Neural cell (in vitro differentiated cells): Measurements from ENCODE around the gene MUC5B. TPM values are rescaled to one million over a fixed set of nuclear protein-coding genes. Genes with fewer than 3 reads are reported as not detected.

Experiments used
- H2AFZ ChIP-seq: fragments of 200-600, 300-800 bp; sonication (generic), shearing (Covaris generic); 2 replicates; pipeline ENCODE4 v1.6.0; 2014; ENCODE audit warnings: low read depth, mild to moderate bottlenecking, antibody characterized with exemption, low read length, moderate library complexity
- H3F3A ChIP-seq: fragments of 200-600 bp; shearing (Covaris generic); 2 replicates; pipeline ENCODE4 v1.6.1; 2016; ENCODE audit warnings: mild to moderate bottlenecking, moderate library complexity, mixed read lengths, antibody characterized with exemption, low read length; ENCODE audit not compliant: insufficient read depth, poor library complexity, severe bottlenecking
- H3K27ac ChIP-seq: fragments of 200-600, 300-800 bp; sonication (generic), shearing (Covaris generic); 2 replicates; pipeline ENCODE4 v1.5.1; 2014; ENCODE audit warnings: mild to moderate bottlenecking, low read length, moderate library complexity
- H3K27me3 ChIP-seq: fragments of 300-800, 200-600 bp; sonication (generic), shearing (Covaris generic); 2 replicates; pipeline ENCODE4 v1.6.0; 2014; ENCODE audit warnings: mild to moderate bottlenecking, low read depth, low read length, moderate library complexity; ENCODE audit not compliant: insufficient read depth
- H3K36me3 ChIP-seq: fragments of 300-800, 200-600 bp; sonication (generic), shearing (Covaris generic); 2 replicates; pipeline ENCODE4 v1.5.1; 2014; ENCODE audit warnings: mild to moderate bottlenecking, antibody characterized with exemption, low read length, moderate library complexity; ENCODE audit not compliant: insufficient read depth
- H3K4me2 ChIP-seq: fragments of 300-800, 200-600 bp; sonication (generic), shearing (Covaris generic); 2 replicates; pipeline ENCODE4 v1.6.0; 2014; ENCODE audit warnings: mild to moderate bottlenecking, low read length
- H3K4me3 ChIP-seq: fragments of 300-800, 200-600 bp; sonication (generic), shearing (Covaris generic); 2 replicates; pipeline ENCODE4 v1.5.1; 2014; ENCODE audit warnings: mild to moderate bottlenecking, low read length, moderate library complexity
- H3K79me2 ChIP-seq: fragments of 200-600 bp; shearing (Covaris generic); replicated peaks from 2 replicates; pipeline ENCODE4 v1.6.0; 2014; ENCODE audit warnings: mild to moderate bottlenecking, low read length, moderate library complexity; ENCODE audit not compliant: insufficient read depth
- H3K9ac ChIP-seq: fragments of 300-800, 200-600 bp; sonication (generic), shearing (Covaris generic); 2 replicates; pipeline ENCODE4 v1.6.1; 2016; ENCODE audit warnings: mild to moderate bottlenecking, low read length, mixed read lengths
- H3K9me2 ChIP-seq: fragments of 200-600 bp; shearing (Covaris generic); 2 replicates; pipeline ENCODE4 v1.6.1; 2016; ENCODE audit warnings: mild to moderate bottlenecking, low read length, mixed read lengths; ENCODE audit not compliant: insufficient read depth
- H3K9me3 ChIP-seq: fragments of 200-600, 300-800 bp; sonication (generic), shearing (Covaris generic); 2 replicates; pipeline ENCODE4 v1.6.1; 2016; ENCODE audit warnings: mild to moderate bottlenecking, mixed run types, low read length, moderate library complexity, mixed read lengths
- H4K20me1 ChIP-seq: fragments of 200-600 bp; shearing (Covaris generic); 2 replicates; pipeline ENCODE4 v1.6.1; 2016; ENCODE audit warnings: mild to moderate bottlenecking, mixed run types; ENCODE audit not compliant: insufficient read depth
- CTCF ChIP-seq: fragments of 450-650 bp; IDR thresholded peaks from 2 replicates; pipeline ENCODE4 v1.5.1; 2014; ENCODE audit warnings: antibody characterized with exemption, mild to moderate bottlenecking, moderate library complexity; ENCODE audit not compliant: poor library complexity, severe bottlenecking
- EP300 ChIP-seq: fragments of 450-650 bp; conservative IDR thresholded peaks from 2 replicates; pipeline ENCODE4 v1.6.1; 2014; ENCODE audit warnings: antibody characterized with exemption, mild to moderate bottlenecking, moderate library complexity; ENCODE audit not compliant: poor library complexity, severe bottlenecking
- EZH2 ChIP-seq: fragments of 200-600, 300-800 bp; shearing (Covaris generic), sonication (generic); IDR thresholded peaks from 2 replicates; pipeline ENCODE4 v1.6.1; 2014; ENCODE audit warnings: antibody characterized with exemption, low read length, borderline replicate concordance, mild to moderate bottlenecking; ENCODE audit not compliant: insufficient read depth, poor library complexity, severe bottlenecking
- MXI1 ChIP-seq: fragments of 450-650 bp; conservative IDR thresholded peaks from 2 replicates; pipeline ENCODE4 v1.6.1; 2014; ENCODE audit warnings: antibody characterized with exemption, mild to moderate bottlenecking; ENCODE audit not compliant: poor library complexity, severe bottlenecking
- POLR2AphosphoS5 ChIP-seq: IDR thresholded peaks from 2 replicates; pipeline ENCODE4 v1.6.1; 2012
- RAD21 ChIP-seq: fragments of 450-650 bp; conservative IDR thresholded peaks from 2 replicates; pipeline ENCODE4 v1.6.1; 2014; ENCODE audit warnings: antibody characterized with exemption, mild to moderate bottlenecking, moderate library complexity
- REST ChIP-seq: IDR thresholded peaks from 2 replicates; pipeline ENCODE4 v1.6.1; 2012; ENCODE audit warnings: borderline replicate concordance
- SMC3 ChIP-seq: fragments of 450-650 bp; conservative IDR thresholded peaks from 2 replicates; pipeline ENCODE4 v1.6.1; 2014; ENCODE audit warnings: antibody characterized with exemption, mild to moderate bottlenecking, moderate library complexity; ENCODE audit not compliant: poor library complexity
- TAF1 ChIP-seq: IDR thresholded peaks from 2 replicates; pipeline ENCODE4 v1.6.1; 2012; ENCODE audit warnings: low read depth
- polyA plus RNA-seq: library from polyadenylated mRNA; depleted of rRNA; stranded (reverse); fragments of >200 nt; gene quantifications from 2 replicates; pipeline ENCODE4 v1.2.3, GENCODE V29; 2014

MUC5B gene
- polyA plus RNA-seq, 1 donor from 2014 or later: not detected

- H3K9ac ChIP-seq: no peak overlapping the region
- no peak overlapping the region for H3K27ac ChIP-seq
- H2AFZ ChIP-seq: no peak overlapping the region
- H3K4me2 ChIP-seq: no peak overlapping the region
- H3K9me3 ChIP-seq: no peaks in the 10 kb centered on the region
- H3K9me2 ChIP-seq: no peaks in the 10 kb centered on the region
- no peaks in the 10 kb centered on the region for H3K36me3 ChIP-seq
- no peak overlapping the region for H3K4me3 ChIP-seq
- TF ChIP-seq TAF1 (no peak), REST (no peak), POLR2AphosphoS5 (no peak), EP300 (no peak), SMC3 (no peak), MXI1 (no peak)
- H3K79me2 ChIP-seq: no peaks in the 10 kb centered on the region
- no peaks in the 10 kb centered on the region for H3F3A ChIP-seq
- no peaks in the 10 kb centered on the region for H4K20me1 ChIP-seq
- H3K27me3 ChIP-seq: no peaks in the 10 kb centered on the region
Measured at GRCh38 chr11:1238767-1239595, 16.1 kb downstream of the MUC5B start.

GRCh38 chr11:1239596-1240205 is 16.8 kb downstream of the MUC5B start:
- H3K9me2 ChIP-seq: no peaks in the 10 kb centered on the region
- no peak overlapping the region for H3K4me3 ChIP-seq
- no peaks in the 10 kb centered on the region for H4K20me1 ChIP-seq
- H3K4me2 ChIP-seq: no peak overlapping the region
- H3K27me3 ChIP-seq: no peaks in the 10 kb centered on the region
- no peak overlapping the region for H3K27ac ChIP-seq
- no peaks in the 10 kb centered on the region for H3K36me3 ChIP-seq
- TF ChIP-seq RAD21 (no peak), EP300 (no peak), EZH2 (no peak), MXI1 (no peak), SMC3 (no peak), TAF1 (no peak), POLR2AphosphoS5 (no peak), CTCF (no peak), REST (no peak)
- no peaks in the 10 kb centered on the region for H3K79me2 ChIP-seq
- no peaks in the 10 kb centered on the region for H3F3A ChIP-seq
- no peak overlapping the region for H3K9ac ChIP-seq
- H2AFZ ChIP-seq: no peak overlapping the region
- no peaks in the 10 kb centered on the region for H3K9me3 ChIP-seq
